Liver (tissue), 10 donors: ENCODE results near the gene DIP2B. TPM values are rescaled to one million over a fixed set of nuclear protein-coding genes. Genes with fewer than 3 reads are reported as not detected.

Source experiments
- DNase-seq: peaks from one replicate; pipeline ENCODE4 v3.0.0-alpha.2; 2017; ENCODE audit warnings: low spot score
- H3K27ac ChIP-seq, 2 donors: one replicate each; pipeline ENCODE4 v1.7.0; 2013; ENCODE audit warnings: inconsistent platforms in 2 of 2, low read length in 2 of 2, control low read depth in 1 of 2, low read depth in 1 of 2, mild to moderate bottlenecking in 1 of 2
- H3K27me3 ChIP-seq, 4 donors: one replicate each; pipeline versions ENCODE4 v1.6.1 to v1.7.0; 2013; ENCODE audit warnings: low read length in 3 of 4, inconsistent platforms in 1 of 4, mild to moderate bottlenecking in 1 of 4, moderate library complexity in 1 of 4; ENCODE audit not compliant: control insufficient read depth in 4 of 4, insufficient read depth in 4 of 4
- H3K36me3 ChIP-seq, 4 donors: one replicate each; pipeline versions ENCODE4 v1.6.1 to v1.7.0; 2013; ENCODE audit warnings: low read length in 3 of 4, mild to moderate bottlenecking in 3 of 4, low read depth in 1 of 4, moderate library complexity in 1 of 4; ENCODE audit not compliant: control insufficient read depth in 4 of 4, insufficient read depth in 3 of 4
- H3K4me1 ChIP-seq, 4 donors: one replicate each; pipeline versions ENCODE4 v1.6.1 to v1.7.0; 2013; ENCODE audit warnings: low read length in 3 of 4, mild to moderate bottlenecking in 3 of 4, moderate library complexity in 1 of 4; ENCODE audit not compliant: control insufficient read depth in 4 of 4, insufficient read depth in 4 of 4
- H3K4me3 ChIP-seq, 3 donors: one replicate each; pipeline versions ENCODE4 v1.6.1 to v1.7.0; 2013; ENCODE audit warnings: low read length in 3 of 3, control low read depth in 1 of 3, low read depth in 1 of 3, mild to moderate bottlenecking in 1 of 3
- H3K9ac ChIP-seq, 2 donors: one replicate each; pipeline ENCODE4 v1.7.0; 2013; ENCODE audit warnings: low read length in 2 of 2, mild to moderate bottlenecking in 2 of 2, moderate library complexity in 2 of 2, control low read depth in 1 of 2, low read depth in 1 of 2
- H3K9me3 ChIP-seq, 4 donors: one replicate each; pipeline versions ENCODE4 v1.6.1 to v1.7.0; 2013; ENCODE audit warnings: low read length in 3 of 4; ENCODE audit not compliant: control insufficient read depth in 4 of 4
- EGR1 ChIP-seq, 2 donors: IDR thresholded peaks; 2 replicates each; pipeline ENCODE4 v1.6.1; 2016 to 2018; ENCODE audit warnings: antibody characterized with exemption in 2 of 2, low read depth in 2 of 2
- FOXA1 ChIP-seq: IDR thresholded peaks from 2 replicates; pipeline ENCODE4 v1.6.1; 2016; ENCODE audit warnings: antibody characterized with exemption
- FOXA2 ChIP-seq: IDR thresholded peaks from 2 replicates; pipeline ENCODE4 v1.6.1; 2016; ENCODE audit warnings: antibody characterized with exemption
- GABPA ChIP-seq, 2 donors: IDR thresholded peaks in 1 of 2; conservative IDR thresholded peaks in 1 of 2; 2 replicates each; pipeline ENCODE4 v1.6.1; 2016; ENCODE audit warnings: antibody characterized with exemption in 2 of 2, mild to moderate bottlenecking in 1 of 2, moderate library complexity in 1 of 2
- HNF4A ChIP-seq, 2 donors: conservative IDR thresholded peaks; 2 replicates each; pipeline ENCODE4 v1.6.1; 2016; ENCODE audit warnings: antibody characterized with exemption in 2 of 2, mild to moderate bottlenecking in 2 of 2
- HNF4G ChIP-seq: IDR thresholded peaks from 2 replicates; pipeline ENCODE4 v1.6.1; 2016; ENCODE audit warnings: antibody characterized with exemption
- JUND ChIP-seq, 2 donors: IDR thresholded peaks; 2 replicates each; pipeline ENCODE4 v1.6.1; 2016; ENCODE audit warnings: antibody characterized with exemption in 2 of 2
- NR2F2 ChIP-seq: IDR thresholded peaks from 2 replicates; pipeline ENCODE4 v1.6.1; 2016; ENCODE audit warnings: antibody characterized with exemption
- RAD21 ChIP-seq, 2 donors: IDR thresholded peaks; 2 replicates each; pipeline ENCODE4 v1.6.1; 2016; ENCODE audit warnings: antibody characterized with exemption in 2 of 2, mild to moderate bottlenecking in 2 of 2
- RXRA ChIP-seq, 2 donors: IDR thresholded peaks; 2 replicates each; pipeline ENCODE4 v1.6.1; 2017 to 2018; ENCODE audit warnings: antibody characterized with exemption in 2 of 2, mild to moderate bottlenecking in 1 of 2
- TAF1 ChIP-seq: conservative IDR thresholded peaks from 2 replicates; pipeline ENCODE4 v1.6.1; 2016; ENCODE audit warnings: antibody characterized with exemption, mild to moderate bottlenecking
- YY1 ChIP-seq: IDR thresholded peaks from 2 replicates; pipeline ENCODE4 v1.6.1; 2016; ENCODE audit warnings: antibody characterized with exemption, mild to moderate bottlenecking
- WGBS: extraction: QIAGEN DNeasy Blood & Tissue Kit; methylation state at CpG from one replicate; pipeline ENCODE4 v1.1.7; 2013; 5-methylcytosine and 5-hydroxymethylcytosine counted together
- polyA plus RNA-seq, 2 donors: library from polyadenylated mRNA; stranded (reverse) in 1 of 2; unstranded in 1 of 2; fragments of 200-250 nt in 1 of 2; fragments of >200 nt in 1 of 2; fragmentation: Nextera tagmentation in 1 of 2; extraction: Ambion mirVana in 1 of 2; gene quantifications; one replicate each; pipeline versions ENCODE4 v1.2.1 to v1.2.3, GENCODE V29; 2013 to 2015
- small RNA-seq: library from RNA; depleted of rRNA; stranded (forward); fragments of <200 nt; gene quantifications from one replicate; pipeline ENCODE3, GENCODE V24; 2014
- total RNA-seq, 2 donors: library from RNA; depleted of rRNA; stranded (reverse); fragments of >200 nt; gene quantifications; one replicate each; pipeline ENCODE4 v1.2.3, GENCODE V29; 2014
- TF ChIP-seq, protein P1 (sequence below): IDR thresholded peaks from 2 replicates; pipeline ENCODE4 v1.6.1; 2016; ENCODE audit warnings: antibody characterized with exemption
- TF ChIP-seq, protein P2 (sequence below): fragments of 150-350 bp; IDR thresholded peaks from 2 replicates; pipeline ENCODE4 v1.5.1; 2017; ENCODE audit warnings: improper control_type of control experiment, low read depth, low read length; ENCODE audit not compliant: missing input control
- TF ChIP-seq, protein P3 (sequence below): IDR thresholded peaks from 2 replicates; pipeline ENCODE4 v1.6.1; 2016; ENCODE audit warnings: antibody characterized with exemption, mild to moderate bottlenecking
- TF ChIP-seq, protein P4 (sequence below): IDR thresholded peaks from 2 replicates; pipeline ENCODE4 v1.6.1; 2016; ENCODE audit warnings: antibody characterized with exemption
- donor health status: healthy.
- donor health status: healthy.
- donor health status: healthy.
- donor health status: healthy.
- donor health status: healthy.

DIP2B gene
- total and polyA plus RNA-seq, 4 donors, result 4.8 to 30.7 (median 13.8) TPM

DNA sequence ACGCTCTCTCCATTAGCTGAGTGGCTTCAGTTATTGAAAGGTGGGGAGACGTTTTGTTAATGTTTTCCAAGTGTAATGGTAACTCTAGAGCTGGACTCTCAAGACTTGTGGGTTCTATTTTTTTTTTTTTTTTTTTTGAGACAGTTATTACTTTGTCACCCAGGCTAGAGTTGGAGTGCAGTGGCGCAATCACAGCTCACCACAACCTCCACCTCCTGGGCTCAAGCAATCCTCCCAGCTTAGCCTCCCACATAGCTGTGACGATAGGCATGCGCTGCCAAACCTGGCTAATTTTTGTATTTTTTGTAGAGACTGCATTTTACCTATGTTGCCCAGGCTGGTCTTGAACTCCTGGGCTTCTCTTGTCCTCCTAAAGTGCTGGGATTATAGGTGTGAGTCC is 285.3 kb downstream of the DIP2B start:
- DNase-seq, result no peak
- Histone ChIP-seq H3K9me3 (no peaks in the 10 kb centered on the region), H3K36me3 (peaks cover 0 to 2% (median 0%) of the 10 kb centered on the region in 4 donors), H3K9ac (no peak overlapping the region), H3K27ac (no peak overlapping the region), H3K4me3 (no peak overlapping the region), H3K27me3 (no peaks in the 10 kb centered on the region), H3K4me1 (no peaks in the 10 kb centered on the region)
- TF ChIP-seq, protein P1, sequence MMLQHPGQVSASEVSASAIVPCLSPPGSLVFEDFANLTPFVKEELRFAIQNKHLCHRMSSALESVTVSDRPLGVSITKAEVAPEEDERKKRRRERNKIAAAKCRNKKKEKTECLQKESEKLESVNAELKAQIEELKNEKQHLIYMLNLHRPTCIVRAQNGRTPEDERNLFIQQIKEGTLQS, result no peak
- TF ChIP-seq FOXA2 (no peak), EGR1 (IDR thresholded peaks at IDR 0.05; ENCODE audit: low read depth in 2 of 2) (no peak), YY1 (no peak), TAF1 (no peak), NR2F2 (no peak), HNF4A (conservative IDR thresholded peaks at IDR 0.05) (no peak), JUND (IDR thresholded peaks at IDR 0.05) (no peak), HNF4G (no peak), GABPA (IDR thresholded peaks at IDR 0.05 in 1 of 2, conservative IDR thresholded peaks at IDR 0.05 in 1 of 2) (no peak), RAD21 (IDR thresholded peaks at IDR 0.05) (no peak), RXRA (IDR thresholded peaks at IDR 0.05) (no peak), FOXA1 (no peak)
- TF ChIP-seq, protein P2, sequence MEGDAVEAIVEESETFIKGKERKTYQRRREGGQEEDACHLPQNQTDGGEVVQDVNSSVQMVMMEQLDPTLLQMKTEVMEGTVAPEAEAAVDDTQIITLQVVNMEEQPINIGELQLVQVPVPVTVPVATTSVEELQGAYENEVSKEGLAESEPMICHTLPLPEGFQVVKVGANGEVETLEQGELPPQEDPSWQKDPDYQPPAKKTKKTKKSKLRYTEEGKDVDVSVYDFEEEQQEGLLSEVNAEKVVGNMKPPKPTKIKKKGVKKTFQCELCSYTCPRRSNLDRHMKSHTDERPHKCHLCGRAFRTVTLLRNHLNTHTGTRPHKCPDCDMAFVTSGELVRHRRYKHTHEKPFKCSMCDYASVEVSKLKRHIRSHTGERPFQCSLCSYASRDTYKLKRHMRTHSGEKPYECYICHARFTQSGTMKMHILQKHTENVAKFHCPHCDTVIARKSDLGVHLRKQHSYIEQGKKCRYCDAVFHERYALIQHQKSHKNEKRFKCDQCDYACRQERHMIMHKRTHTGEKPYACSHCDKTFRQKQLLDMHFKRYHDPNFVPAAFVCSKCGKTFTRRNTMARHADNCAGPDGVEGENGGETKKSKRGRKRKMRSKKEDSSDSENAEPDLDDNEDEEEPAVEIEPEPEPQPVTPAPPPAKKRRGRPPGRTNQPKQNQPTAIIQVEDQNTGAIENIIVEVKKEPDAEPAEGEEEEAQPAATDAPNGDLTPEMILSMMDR, result no peak
- TF ChIP-seq, protein P3, sequence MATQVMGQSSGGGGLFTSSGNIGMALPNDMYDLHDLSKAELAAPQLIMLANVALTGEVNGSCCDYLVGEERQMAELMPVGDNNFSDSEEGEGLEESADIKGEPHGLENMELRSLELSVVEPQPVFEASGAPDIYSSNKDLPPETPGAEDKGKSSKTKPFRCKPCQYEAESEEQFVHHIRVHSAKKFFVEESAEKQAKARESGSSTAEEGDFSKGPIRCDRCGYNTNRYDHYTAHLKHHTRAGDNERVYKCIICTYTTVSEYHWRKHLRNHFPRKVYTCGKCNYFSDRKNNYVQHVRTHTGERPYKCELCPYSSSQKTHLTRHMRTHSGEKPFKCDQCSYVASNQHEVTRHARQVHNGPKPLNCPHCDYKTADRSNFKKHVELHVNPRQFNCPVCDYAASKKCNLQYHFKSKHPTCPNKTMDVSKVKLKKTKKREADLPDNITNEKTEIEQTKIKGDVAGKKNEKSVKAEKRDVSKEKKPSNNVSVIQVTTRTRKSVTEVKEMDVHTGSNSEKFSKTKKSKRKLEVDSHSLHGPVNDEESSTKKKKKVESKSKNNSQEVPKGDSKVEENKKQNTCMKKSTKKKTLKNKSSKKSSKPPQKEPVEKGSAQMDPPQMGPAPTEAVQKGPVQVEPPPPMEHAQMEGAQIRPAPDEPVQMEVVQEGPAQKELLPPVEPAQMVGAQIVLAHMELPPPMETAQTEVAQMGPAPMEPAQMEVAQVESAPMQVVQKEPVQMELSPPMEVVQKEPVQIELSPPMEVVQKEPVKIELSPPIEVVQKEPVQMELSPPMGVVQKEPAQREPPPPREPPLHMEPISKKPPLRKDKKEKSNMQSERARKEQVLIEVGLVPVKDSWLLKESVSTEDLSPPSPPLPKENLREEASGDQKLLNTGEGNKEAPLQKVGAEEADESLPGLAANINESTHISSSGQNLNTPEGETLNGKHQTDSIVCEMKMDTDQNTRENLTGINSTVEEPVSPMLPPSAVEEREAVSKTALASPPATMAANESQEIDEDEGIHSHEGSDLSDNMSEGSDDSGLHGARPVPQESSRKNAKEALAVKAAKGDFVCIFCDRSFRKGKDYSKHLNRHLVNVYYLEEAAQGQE, result no peak
- TF ChIP-seq, protein P4, sequence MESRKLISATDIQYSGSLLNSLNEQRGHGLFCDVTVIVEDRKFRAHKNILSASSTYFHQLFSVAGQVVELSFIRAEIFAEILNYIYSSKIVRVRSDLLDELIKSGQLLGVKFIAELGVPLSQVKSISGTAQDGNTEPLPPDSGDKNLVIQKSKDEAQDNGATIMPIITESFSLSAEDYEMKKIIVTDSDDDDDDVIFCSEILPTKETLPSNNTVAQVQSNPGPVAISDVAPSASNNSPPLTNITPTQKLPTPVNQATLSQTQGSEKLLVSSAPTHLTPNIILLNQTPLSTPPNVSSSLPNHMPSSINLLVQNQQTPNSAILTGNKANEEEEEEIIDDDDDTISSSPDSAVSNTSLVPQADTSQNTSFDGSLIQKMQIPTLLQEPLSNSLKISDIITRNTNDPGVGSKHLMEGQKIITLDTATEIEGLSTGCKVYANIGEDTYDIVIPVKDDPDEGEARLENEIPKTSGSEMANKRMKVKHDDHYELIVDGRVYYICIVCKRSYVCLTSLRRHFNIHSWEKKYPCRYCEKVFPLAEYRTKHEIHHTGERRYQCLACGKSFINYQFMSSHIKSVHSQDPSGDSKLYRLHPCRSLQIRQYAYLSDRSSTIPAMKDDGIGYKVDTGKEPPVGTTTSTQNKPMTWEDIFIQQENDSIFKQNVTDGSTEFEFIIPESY, result no peak
- 98% methylated on average over 5 of the region's 5 CpGs for whole genome bisulfite sequencing

Small RNA genes within 50 kb of the gene (small RNA-seq; reads per million reads assigned to genes)
- gene RF00019 (not detected), gene RNU6-238P (not detected), gene RNU6-769P (not detected)

Other genes with a start within 250 kb of the DIP2B start
- 10 to 100 TPM; 13.0 to 17.5 TPM for gene LIMA1, start 221.5 kb upstream of the DIP2B start, total RNA-seq
- gene LIMA1, start 221.5 kb upstream of the DIP2B start, polyA plus RNA-seq, result 10 to 100 TPM in 1 of 2 donors, 1 to 10 TPM in 1; 8.1 to 14.0 TPM
- gene FAM186A, start 108.4 kb upstream of the DIP2B start, total RNA-seq, result not detected
- gene FAM186A, start 108.4 kb upstream of the DIP2B start, polyA plus RNA-seq, result under 1 TPM in 1 of 2 donors, not detected in 1; 0.01 TPM
- 10 to 100 TPM; 39.5 to 71.0 TPM for gene LARP4, start 104.1 kb upstream of the DIP2B start, total RNA-seq
- 10 to 100 TPM; 17.3 to 35.5 TPM for gene LARP4, start 104.1 kb upstream of the DIP2B start, polyA plus RNA-seq